SK-N-SH (cell line): ENCODE results near the gene CYB5D1. TPM values are rescaled to one million over a fixed set of nuclear protein-coding genes. Genes with fewer than 3 reads are reported as not detected.

Experiments used
- CTCF ChIA-PET: fragments of 300-600, 350-600 bp; formaldehyde crosslinking; extraction: SDS; loops from one replicate; lab custom pipeline; 2021; lab: Yijun Ruan, JAX
- POLR2A ChIA-PET: fragments of 350-600 bp; sonication (Branson Sonifier 250); formaldehyde crosslinking; extraction: SDS; loops from one replicate; lab custom pipeline; 2020; ENCODE audit warnings: antibody characterized with exemption, inconsistent platforms; lab: Yijun Ruan, JAX
- DNase-seq: peaks from one replicate; pipeline ENCODE4 v3.0.0; 2012
- H2AFZ ChIP-seq: fragments of 200-600 bp; sonication (generic); 2 replicates; pipeline ENCODE4 v1.8.1; 2016; ENCODE audit warnings: antibody characterized with exemption, mild to moderate bottlenecking, low read depth
- H3F3A ChIP-seq: fragments of 200-600 bp; sonication (generic); replicated peaks from 2 replicates; pipeline ENCODE3; 2016; ENCODE audit warnings: antibody characterized with exemption, mild to moderate bottlenecking; ENCODE audit not compliant: insufficient read depth
- H3K27ac ChIP-seq, 2 experiments: fragments of 200-500 bp in 1 of 2; fragments of 200-600 bp in 1 of 2; sonication (Bioruptor generic) in 1 of 2; sonication (generic), shearing (Covaris generic) in 1 of 2; 2 replicates each; pipeline versions ENCODE4 v1.5.1 to v1.6.1; 2014 to 2016; ENCODE audit warnings: low read depth in 2 of 2, inconsistent platforms in 1 of 2, low read length in 1 of 2, mild to moderate bottlenecking in 1 of 2, mixed read lengths in 1 of 2
- H3K27me3 ChIP-seq: fragments of 200-600 bp; sonication (generic), shearing (Covaris generic); 2 replicates; pipeline ENCODE4 v1.6.1; 2016; ENCODE audit warnings: mixed run types; ENCODE audit not compliant: insufficient read depth
- H3K36me3 ChIP-seq, 2 experiments: fragments of 200-500 bp in 1 of 2; fragments of 200-600 bp in 1 of 2; sonication (Bioruptor generic) in 1 of 2; sonication (generic) in 1 of 2; replicated peaks in 1 of 2; 2 replicates each; pipeline versions ENCODE3 to v1.5.1; 2014 to 2016; ENCODE audit warnings: low read length in 1 of 2, mild to moderate bottlenecking in 1 of 2; ENCODE audit not compliant: insufficient read depth in 2 of 2, control insufficient read depth in 1 of 2
- H3K4me1 ChIP-seq, 2 experiments: fragments of 200-500 bp in 1 of 2; fragments of 200-600 bp in 1 of 2; sonication (Bioruptor generic) in 1 of 2; sonication (generic), shearing (Covaris generic) in 1 of 2; 2 replicates each; pipeline versions ENCODE4 v1.5.1 to v1.6.1; 2014 to 2016; ENCODE audit warnings: low read depth in 1 of 2, low read length in 1 of 2, mixed run types in 1 of 2; ENCODE audit not compliant: insufficient read depth in 2 of 2, control insufficient read depth in 1 of 2
- H3K4me2 ChIP-seq: fragments of 200-600 bp; sonication (generic), shearing (Covaris generic); 2 replicates; pipeline ENCODE4 v1.6.1; 2017; ENCODE audit warnings: mixed run types
- H3K4me3 ChIP-seq, 2 experiments: fragments of 200-500 bp in 1 of 2; fragments of 200-600 bp in 1 of 2; sonication (Bioruptor generic) in 1 of 2; sonication (generic), shearing (Covaris generic) in 1 of 2; 2 replicates each; pipeline versions ENCODE4 v1.5.1 to v1.8.1; 2014 to 2016; ENCODE audit warnings: low read depth in 2 of 2, inconsistent platforms in 1 of 2, low read length in 1 of 2, mild to moderate bottlenecking in 1 of 2, mixed read lengths in 1 of 2, moderate library complexity in 1 of 2
- H3K79me2 ChIP-seq: fragments of 200-600 bp; sonication (generic); 2 replicates; pipeline ENCODE4 v1.8.1; 2017; ENCODE audit warnings: mild to moderate bottlenecking; ENCODE audit not compliant: insufficient read depth
- H3K9ac ChIP-seq: fragments of 200-600 bp; sonication (generic); 2 replicates; pipeline ENCODE4 v1.6.1; 2017; ENCODE audit warnings: mixed run types
- H3K9me2 ChIP-seq: fragments of 200-600 bp; sonication (generic); 2 replicates; pipeline ENCODE4 v1.6.1; 2017; ENCODE audit warnings: mixed run types
- H3K9me3 ChIP-seq: fragments of 200-600 bp; sonication (generic); 2 replicates; pipeline ENCODE4 v1.6.1; 2017; ENCODE audit warnings: mixed run types, mild to moderate bottlenecking, moderate library complexity
- H4K20me1 ChIP-seq: fragments of 200-600 bp; sonication (generic); 2 replicates; pipeline ENCODE4 v1.6.1; 2017; ENCODE audit warnings: mild to moderate bottlenecking, mixed run types; ENCODE audit not compliant: insufficient read depth
- CHD2 ChIP-seq: fragments of 150-350 bp; IDR thresholded peaks from 2 replicates; pipeline ENCODE4 v1.6.1; 2018; ENCODE audit warnings: low read length; ENCODE audit not compliant: partially characterized antibody
- ELF1 ChIP-seq: IDR thresholded peaks from 2 replicates; pipeline ENCODE4 v1.4.0; 2012
- EP300 ChIP-seq, 2 experiments: IDR thresholded peaks; 2 replicates each; pipeline versions ENCODE4 v1.4.0 to v1.6.1; 2012; ENCODE audit warnings: borderline replicate concordance in 1 of 2, low read depth in 1 of 2, low read length in 1 of 2
- EZH2phosphoT487 ChIP-seq: fragments of 200-600 bp; sonication (generic); IDR thresholded peaks from 2 replicates; pipeline ENCODE4 v1.6.1; 2017; ENCODE audit warnings: low read depth, mixed run types, mild to moderate bottlenecking, antibody characterized with exemption, moderate library complexity, borderline replicate concordance
- FOXJ3 ChIP-seq: sonication (generic); formaldehyde crosslinking; IDR thresholded peaks from 2 replicates; pipeline ENCODE4 v1.5.1; 2020; ENCODE audit warnings: mild to moderate bottlenecking, missing genetic modification reagents
- FOXM1 ChIP-seq: IDR thresholded peaks from 2 replicates; pipeline ENCODE4 v1.4.0; 2012; ENCODE audit warnings: low read depth, mild to moderate bottlenecking
- GABPA ChIP-seq: IDR thresholded peaks from 2 replicates; pipeline ENCODE4 v1.4.0; 2012; ENCODE audit warnings: low read depth, mild to moderate bottlenecking
- GATA2 ChIP-seq: sonication (generic); formaldehyde crosslinking; IDR thresholded peaks from 2 replicates; pipeline ENCODE4 v1.5.0; 2020; ENCODE audit warnings: mild to moderate bottlenecking, missing genetic modification reagents
- JUND ChIP-seq: IDR thresholded peaks from 2 replicates; pipeline ENCODE4 v1.4.0; 2012
- MXI1 ChIP-seq: IDR thresholded peaks from 2 replicates; pipeline ENCODE4 v1.6.1; 2012; ENCODE audit warnings: mild to moderate bottlenecking, low read depth, low read length, improper control_type of control experiment
- NFIC ChIP-seq: IDR thresholded peaks from 2 replicates; pipeline ENCODE4 v1.4.0; 2012; ENCODE audit warnings: borderline replicate concordance
- POLR2AphosphoS5 ChIP-seq: IDR thresholded peaks from 2 replicates; pipeline ENCODE4 v1.6.1; 2012; ENCODE audit warnings: low read depth, low read length
- RAD21 ChIP-seq: IDR thresholded peaks from 2 replicates; pipeline ENCODE4 v1.6.1; 2012; ENCODE audit warnings: mild to moderate bottlenecking, low read length
- RFX5 ChIP-seq: IDR thresholded peaks from 2 replicates; pipeline ENCODE4 v1.6.1; 2012; ENCODE audit warnings: mild to moderate bottlenecking, improper control_type of control experiment, low read length
- RXRA ChIP-seq: IDR thresholded peaks from 2 replicates; pipeline ENCODE4 v1.4.0; 2012; ENCODE audit warnings: low read depth, mild to moderate bottlenecking, borderline replicate concordance
- SMC3 ChIP-seq: IDR thresholded peaks from 2 replicates; pipeline ENCODE4 v1.6.1; 2012; ENCODE audit warnings: low read depth, low read length, improper control_type of control experiment
- TCF12 ChIP-seq: IDR thresholded peaks from 2 replicates; pipeline ENCODE4 v1.4.0; 2012
- YY1 ChIP-seq: IDR thresholded peaks from 2 replicates; pipeline ENCODE4 v1.4.0; 2012; ENCODE audit warnings: low read depth, mild to moderate bottlenecking
- WGBS: methylation state at CpG from one replicate; pipeline ENCODE4 v1.1.6; 2017; ENCODE audit warnings: low lambda C conversion rate; 5-methylcytosine and 5-hydroxymethylcytosine counted together
- polyA plus RNA-seq, 3 experiments: library from polyadenylated mRNA; depleted of rRNA; stranded (reverse); fragments of >200 nt; gene quantifications; 2 replicates each; pipeline ENCODE4 v1.2.3, GENCODE V29; 2012
- TF ChIP-seq, protein P1 (sequence below): IDR thresholded peaks from 2 replicates; pipeline ENCODE4 v1.4.0; 2012; ENCODE audit warnings: low read depth
- TF ChIP-seq, protein P2 (sequence below): IDR thresholded peaks from 2 replicates; pipeline ENCODE4 v1.4.0; 2012; ENCODE audit warnings: low read depth, borderline replicate concordance
- TF ChIP-seq, protein P3 (sequence below): IDR thresholded peaks from 2 replicates; pipeline ENCODE4 v1.4.0; 2012; ENCODE audit warnings: low read depth, borderline replicate concordance
- TF ChIP-seq, protein P4 (sequence below): fragments of 200-600 bp; sonication (generic); IDR thresholded peaks from 2 replicates; pipeline ENCODE4 v1.6.1; 2017; ENCODE audit warnings: antibody characterized with exemption, mild to moderate bottlenecking, moderate library complexity
- TF ChIP-seq, protein P5 (sequence below): fragments of 150-350 bp; IDR thresholded peaks from 2 replicates; pipeline ENCODE4 v1.6.1; 2017; ENCODE audit warnings: antibody characterized with exemption, low read length, low read depth, borderline replicate concordance
- TF ChIP-seq, protein P6 (sequence below): fragments of 150-350 bp; IDR thresholded peaks from 2 replicates; pipeline ENCODE4 v1.6.1; 2016; ENCODE audit warnings: mild to moderate bottlenecking, low read depth, low read length

The CYB5D1 gene
- polyA plus RNA-seq, 1 of the 3 experiments (the other 2 are of a cell fraction), result 8.8 TPM

DNA sequence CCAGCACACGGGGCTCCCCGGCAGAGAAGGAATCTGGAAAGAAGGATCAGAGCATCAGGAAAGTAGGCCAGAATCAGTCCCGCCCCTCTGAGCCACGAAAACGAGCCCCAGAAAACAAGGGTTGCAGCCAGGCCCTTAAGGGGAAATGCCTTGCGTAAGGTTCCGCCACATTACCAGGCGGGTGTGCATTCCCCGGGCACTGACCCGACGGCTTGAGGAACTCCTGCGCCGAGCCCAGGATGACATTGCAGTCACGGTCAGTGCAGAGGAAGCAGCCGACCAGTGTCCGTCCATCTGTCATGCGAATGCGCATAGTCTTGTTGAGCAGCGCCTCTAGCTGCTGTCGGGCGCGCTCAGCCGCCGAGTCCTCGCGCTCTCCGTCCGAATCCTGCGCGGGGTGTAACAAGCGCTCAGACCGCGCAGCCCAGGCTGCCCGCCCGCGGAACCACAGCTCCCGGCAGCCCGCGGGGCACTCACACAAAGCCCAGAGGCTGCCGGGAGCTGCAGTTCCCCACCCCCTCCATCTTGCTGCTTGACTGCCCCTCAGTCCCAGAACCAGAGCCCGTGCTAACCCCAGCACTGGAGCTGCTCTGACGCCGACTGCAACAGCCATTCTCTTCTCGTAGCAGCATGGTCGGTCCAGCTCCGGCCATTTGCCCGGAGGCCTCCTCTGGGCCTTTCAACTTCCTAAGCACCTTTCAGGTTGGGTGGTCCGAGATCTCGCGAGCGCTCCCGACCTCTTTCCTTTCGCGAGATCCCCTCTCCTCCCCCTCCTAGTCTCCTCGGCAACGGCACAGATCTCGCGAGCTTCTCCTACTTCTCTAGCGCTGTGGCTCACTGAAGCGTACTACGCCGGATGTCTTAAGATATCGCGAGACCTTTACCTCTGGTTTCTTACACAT lies 741 bp upstream of the CYB5D1 start, which contains the start of gene NAA38:
TSS of gene NAA38 (minus strand) at position 749 of the 902 bp plus-strand sequence. CDS start at position 653, 96 bp downstream.
- H3K27me3 ChIP-seq, result no peaks in the 10 kb centered on the region
- peak within 1 kb of the TSS; percentile 93 to 100 for H3K27ac ChIP-seq
- no peaks in the 10 kb centered on the region for H3K9me3 ChIP-seq
- ChIA-PET CTCF (interaction anchor here (0.6 to 3.1 kb wide), 23 partner anchors 9 to 254 kb away, joined by 3 to 32 read pairs (median 5); partner anchors contain the start of genes KDM6B, TP53 and WRAP53), POLR2A (interaction anchor here (0.6 to 1.9 kb wide), 16 partner anchors 12 to 637 kb away, joined by 3 to 17 read pairs (median 4); partner anchors contain the start of genes KDM6B, RNF227 and TP53)
- 1% methylated on average over 28 of the region's 64 CpGs for WGBS
- H3K4me2 ChIP-seq, result peak within 1 kb of the TSS; percentile 91
- peaks cover 17% of the 10 kb centered on the region; the same call in 1 of the 2 replicates for H3K79me2 ChIP-seq
- no peaks in the 10 kb centered on the region for H3K9me2 ChIP-seq
- H3F3A ChIP-seq, result peaks cover 19% of the 10 kb centered on the region
- H3K4me1 ChIP-seq, result peaks cover 23 to 35% of the 10 kb centered on the region in 2 experiments; a peak in 3 of 4 replicates
- peak within 1 kb of the TSS; percentile 72 to 77 for H3K4me3 ChIP-seq
- H3K9ac ChIP-seq, result peak within 1 kb of the TSS; percentile 79
- peaks cover 5% of the 10 kb centered on the region for H4K20me1 ChIP-seq
- H3K36me3 ChIP-seq, result peaks cover 11 to 49% of the 10 kb centered on the region in 2 experiments
- peak within 1 kb of the TSS; percentile 73 for H2AFZ ChIP-seq
- DNase-seq, result peak; percentile 90
- TF ChIP-seq EP300 (IDR thresholded peaks at IDR 0.05; ENCODE audit: borderline replicate concordance in 1 of 2, low read depth in 1 of 2, low read length in 1 of 2) (0 out of 4 replicates have a peak, but pooled peaks of 1 of the 2 experiments have one; percentile 6), RXRA (no peak), NFIC (no peak), POLR2AphosphoS5 (peak; percentile 90), TCF12 (no peak), FOXJ3 (CRISPR knock-in tag) (no peak), RAD21 (peak; percentile 38), GATA2 (CRISPR knock-in tag) (no peak), CHD2 (peak; percentile 98), RFX5 (no peak), ELF1 (no peak), EZH2phosphoT487 (no peak), GABPA (no peak; the same call in none of the 2 replicates), YY1 (peak; percentile 86), MXI1 (peak; percentile 89), SMC3 (peak; percentile 35), FOXM1 (no peak), JUND (no peak; the same call in 1 of the 2 replicates)
- TF ChIP-seq, protein P1, sequence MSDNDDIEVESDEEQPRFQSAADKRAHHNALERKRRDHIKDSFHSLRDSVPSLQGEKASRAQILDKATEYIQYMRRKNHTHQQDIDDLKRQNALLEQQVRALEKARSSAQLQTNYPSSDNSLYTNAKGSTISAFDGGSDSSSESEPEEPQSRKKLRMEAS, result peak; percentile 61; the same call in 1 of the 2 replicates
- TF ChIP-seq, protein P2, sequence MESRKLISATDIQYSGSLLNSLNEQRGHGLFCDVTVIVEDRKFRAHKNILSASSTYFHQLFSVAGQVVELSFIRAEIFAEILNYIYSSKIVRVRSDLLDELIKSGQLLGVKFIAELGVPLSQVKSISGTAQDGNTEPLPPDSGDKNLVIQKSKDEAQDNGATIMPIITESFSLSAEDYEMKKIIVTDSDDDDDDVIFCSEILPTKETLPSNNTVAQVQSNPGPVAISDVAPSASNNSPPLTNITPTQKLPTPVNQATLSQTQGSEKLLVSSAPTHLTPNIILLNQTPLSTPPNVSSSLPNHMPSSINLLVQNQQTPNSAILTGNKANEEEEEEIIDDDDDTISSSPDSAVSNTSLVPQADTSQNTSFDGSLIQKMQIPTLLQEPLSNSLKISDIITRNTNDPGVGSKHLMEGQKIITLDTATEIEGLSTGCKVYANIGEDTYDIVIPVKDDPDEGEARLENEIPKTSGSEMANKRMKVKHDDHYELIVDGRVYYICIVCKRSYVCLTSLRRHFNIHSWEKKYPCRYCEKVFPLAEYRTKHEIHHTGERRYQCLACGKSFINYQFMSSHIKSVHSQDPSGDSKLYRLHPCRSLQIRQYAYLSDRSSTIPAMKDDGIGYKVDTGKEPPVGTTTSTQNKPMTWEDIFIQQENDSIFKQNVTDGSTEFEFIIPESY, result peak; percentile 97
- TF ChIP-seq, protein P3, sequence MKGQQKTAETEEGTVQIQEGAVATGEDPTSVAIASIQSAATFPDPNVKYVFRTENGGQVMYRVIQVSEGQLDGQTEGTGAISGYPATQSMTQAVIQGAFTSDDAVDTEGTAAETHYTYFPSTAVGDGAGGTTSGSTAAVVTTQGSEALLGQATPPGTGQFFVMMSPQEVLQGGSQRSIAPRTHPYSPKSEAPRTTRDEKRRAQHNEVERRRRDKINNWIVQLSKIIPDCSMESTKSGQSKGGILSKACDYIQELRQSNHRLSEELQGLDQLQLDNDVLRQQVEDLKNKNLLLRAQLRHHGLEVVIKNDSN, result no peak
- TF ChIP-seq, protein P4, sequence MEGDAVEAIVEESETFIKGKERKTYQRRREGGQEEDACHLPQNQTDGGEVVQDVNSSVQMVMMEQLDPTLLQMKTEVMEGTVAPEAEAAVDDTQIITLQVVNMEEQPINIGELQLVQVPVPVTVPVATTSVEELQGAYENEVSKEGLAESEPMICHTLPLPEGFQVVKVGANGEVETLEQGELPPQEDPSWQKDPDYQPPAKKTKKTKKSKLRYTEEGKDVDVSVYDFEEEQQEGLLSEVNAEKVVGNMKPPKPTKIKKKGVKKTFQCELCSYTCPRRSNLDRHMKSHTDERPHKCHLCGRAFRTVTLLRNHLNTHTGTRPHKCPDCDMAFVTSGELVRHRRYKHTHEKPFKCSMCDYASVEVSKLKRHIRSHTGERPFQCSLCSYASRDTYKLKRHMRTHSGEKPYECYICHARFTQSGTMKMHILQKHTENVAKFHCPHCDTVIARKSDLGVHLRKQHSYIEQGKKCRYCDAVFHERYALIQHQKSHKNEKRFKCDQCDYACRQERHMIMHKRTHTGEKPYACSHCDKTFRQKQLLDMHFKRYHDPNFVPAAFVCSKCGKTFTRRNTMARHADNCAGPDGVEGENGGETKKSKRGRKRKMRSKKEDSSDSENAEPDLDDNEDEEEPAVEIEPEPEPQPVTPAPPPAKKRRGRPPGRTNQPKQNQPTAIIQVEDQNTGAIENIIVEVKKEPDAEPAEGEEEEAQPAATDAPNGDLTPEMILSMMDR, result peak; percentile 47
- TF ChIP-seq, protein P5, sequence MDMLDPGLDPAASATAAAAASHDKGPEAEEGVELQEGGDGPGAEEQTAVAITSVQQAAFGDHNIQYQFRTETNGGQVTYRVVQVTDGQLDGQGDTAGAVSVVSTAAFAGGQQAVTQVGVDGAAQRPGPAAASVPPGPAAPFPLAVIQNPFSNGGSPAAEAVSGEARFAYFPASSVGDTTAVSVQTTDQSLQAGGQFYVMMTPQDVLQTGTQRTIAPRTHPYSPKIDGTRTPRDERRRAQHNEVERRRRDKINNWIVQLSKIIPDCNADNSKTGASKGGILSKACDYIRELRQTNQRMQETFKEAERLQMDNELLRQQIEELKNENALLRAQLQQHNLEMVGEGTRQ, result no peak
- TF ChIP-seq, protein P6, sequence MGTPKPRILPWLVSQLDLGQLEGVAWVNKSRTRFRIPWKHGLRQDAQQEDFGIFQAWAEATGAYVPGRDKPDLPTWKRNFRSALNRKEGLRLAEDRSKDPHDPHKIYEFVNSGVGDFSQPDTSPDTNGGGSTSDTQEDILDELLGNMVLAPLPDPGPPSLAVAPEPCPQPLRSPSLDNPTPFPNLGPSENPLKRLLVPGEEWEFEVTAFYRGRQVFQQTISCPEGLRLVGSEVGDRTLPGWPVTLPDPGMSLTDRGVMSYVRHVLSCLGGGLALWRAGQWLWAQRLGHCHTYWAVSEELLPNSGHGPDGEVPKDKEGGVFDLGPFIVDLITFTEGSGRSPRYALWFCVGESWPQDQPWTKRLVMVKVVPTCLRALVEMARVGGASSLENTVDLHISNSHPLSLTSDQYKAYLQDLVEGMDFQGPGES, result no peak
